22Rv1 (cell line): ENCODE measurements around the gene KPNB1.

Experiments
- H3K27ac ChIP-seq: fragments of 450-650 bp; 2 replicates; pipeline ENCODE4 v1.5.1; 2017
- ZFX ChIP-seq: fragments of 450-650 bp; IDR thresholded peaks from 2 replicates; pipeline ENCODE4 v1.6.1; 2017; ENCODE audit warnings: antibody characterized with exemption, borderline replicate concordance
- TF ChIP-seq, protein P1 (sequence below): fragments of 450-650 bp; IDR thresholded peaks from 2 replicates; pipeline ENCODE4 v1.5.1; 2017; ENCODE audit warnings: mild to moderate bottlenecking

Gene KPNB1

DNA sequence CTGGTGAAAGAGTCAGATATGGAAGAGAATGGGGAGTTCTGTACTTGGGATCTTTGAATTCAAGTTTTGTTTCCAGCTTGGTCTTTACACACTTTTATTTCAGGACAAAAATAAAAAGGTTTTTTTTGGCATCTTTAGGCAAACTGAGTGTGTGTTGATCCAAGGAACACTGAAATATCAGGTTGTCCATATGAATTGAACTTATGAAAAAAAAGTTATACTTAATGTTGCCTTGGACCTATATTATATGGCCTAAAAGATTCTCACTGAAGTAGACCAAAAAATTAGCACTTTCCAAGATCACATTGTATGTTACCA lies 14.9 kb downstream of the KPNB1 start:
- TF ChIP-seq ZFX: no peak
- TF ChIP-seq, protein P1, sequence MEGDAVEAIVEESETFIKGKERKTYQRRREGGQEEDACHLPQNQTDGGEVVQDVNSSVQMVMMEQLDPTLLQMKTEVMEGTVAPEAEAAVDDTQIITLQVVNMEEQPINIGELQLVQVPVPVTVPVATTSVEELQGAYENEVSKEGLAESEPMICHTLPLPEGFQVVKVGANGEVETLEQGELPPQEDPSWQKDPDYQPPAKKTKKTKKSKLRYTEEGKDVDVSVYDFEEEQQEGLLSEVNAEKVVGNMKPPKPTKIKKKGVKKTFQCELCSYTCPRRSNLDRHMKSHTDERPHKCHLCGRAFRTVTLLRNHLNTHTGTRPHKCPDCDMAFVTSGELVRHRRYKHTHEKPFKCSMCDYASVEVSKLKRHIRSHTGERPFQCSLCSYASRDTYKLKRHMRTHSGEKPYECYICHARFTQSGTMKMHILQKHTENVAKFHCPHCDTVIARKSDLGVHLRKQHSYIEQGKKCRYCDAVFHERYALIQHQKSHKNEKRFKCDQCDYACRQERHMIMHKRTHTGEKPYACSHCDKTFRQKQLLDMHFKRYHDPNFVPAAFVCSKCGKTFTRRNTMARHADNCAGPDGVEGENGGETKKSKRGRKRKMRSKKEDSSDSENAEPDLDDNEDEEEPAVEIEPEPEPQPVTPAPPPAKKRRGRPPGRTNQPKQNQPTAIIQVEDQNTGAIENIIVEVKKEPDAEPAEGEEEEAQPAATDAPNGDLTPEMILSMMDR: peak; percentile 49
- H3K27ac ChIP-seq: no peak overlapping the region

DNA sequence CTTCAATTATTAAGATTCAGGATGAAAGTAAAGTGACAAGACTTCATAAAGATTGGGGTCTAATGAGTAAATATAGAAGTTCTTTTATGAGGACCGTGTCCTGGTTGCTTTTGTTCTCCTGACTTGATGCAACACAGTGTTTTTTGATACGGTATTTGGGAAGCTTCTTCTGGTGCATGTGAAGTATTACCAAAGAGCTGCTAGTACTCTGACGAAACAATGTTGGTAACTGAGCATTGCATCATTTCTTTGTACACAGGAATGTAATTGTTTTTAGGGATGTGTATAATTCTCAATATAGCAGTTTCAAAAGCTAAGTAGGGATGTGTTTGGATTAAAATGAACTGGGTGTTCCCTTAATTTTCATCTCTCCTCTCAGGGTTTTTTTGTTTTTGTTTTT lies 15.9 kb downstream of the KPNB1 start:
- H3K27ac ChIP-seq: no peak overlapping the region
- TF ChIP-seq, protein P1: no peak
- no peak for TF ChIP-seq ZFX

DNA sequence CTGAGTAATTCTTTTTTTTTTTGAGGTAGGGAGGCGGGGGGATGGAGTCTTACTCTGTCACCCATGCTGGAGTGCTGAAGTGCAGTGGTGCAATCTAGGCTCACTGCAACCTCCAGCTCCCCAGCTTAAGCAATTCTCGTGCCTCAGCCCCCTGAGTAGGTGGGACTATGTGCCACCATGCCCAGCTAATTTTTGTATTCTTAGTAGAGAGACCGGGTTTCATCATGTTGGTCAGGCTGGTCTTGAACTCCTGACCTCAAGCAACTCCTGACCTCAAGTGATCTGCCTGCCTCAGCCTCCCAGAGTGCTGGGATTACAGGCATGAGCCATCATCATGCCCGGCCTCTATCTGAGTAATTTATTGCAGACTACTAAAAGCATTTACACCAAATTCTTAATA lies 19.4 kb downstream of the KPNB1 start:
- no peak for TF ChIP-seq ZFX
- TF ChIP-seq, protein P1: no peak
- no peak overlapping the region; the same call in 1 of the 2 replicates for H3K27ac ChIP-seq

DNA sequence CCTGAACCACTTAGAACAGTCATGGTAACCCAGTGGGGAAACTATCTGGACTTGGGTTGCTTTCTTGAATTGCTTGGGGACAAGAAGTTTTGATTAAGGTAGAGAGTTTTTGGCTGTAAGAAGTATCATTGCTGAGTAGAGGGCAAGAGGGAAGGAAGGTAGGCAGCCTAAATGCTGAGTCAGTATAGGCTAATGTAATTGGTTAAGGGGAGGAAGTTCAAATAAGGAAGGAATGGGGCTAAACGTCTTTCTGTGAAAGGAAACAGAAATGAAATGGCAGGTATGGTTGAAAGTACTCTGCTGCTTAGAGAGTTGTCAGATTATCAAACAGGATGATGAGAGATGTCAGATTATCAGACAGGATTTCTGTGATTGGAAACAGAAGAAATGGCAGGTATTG lies 20.3 kb downstream of the KPNB1 start:
- H3K27ac ChIP-seq: peak overlapping the region; percentile 24
- TF ChIP-seq ZFX: no peak
- TF ChIP-seq, protein P1: no peak

DNA sequence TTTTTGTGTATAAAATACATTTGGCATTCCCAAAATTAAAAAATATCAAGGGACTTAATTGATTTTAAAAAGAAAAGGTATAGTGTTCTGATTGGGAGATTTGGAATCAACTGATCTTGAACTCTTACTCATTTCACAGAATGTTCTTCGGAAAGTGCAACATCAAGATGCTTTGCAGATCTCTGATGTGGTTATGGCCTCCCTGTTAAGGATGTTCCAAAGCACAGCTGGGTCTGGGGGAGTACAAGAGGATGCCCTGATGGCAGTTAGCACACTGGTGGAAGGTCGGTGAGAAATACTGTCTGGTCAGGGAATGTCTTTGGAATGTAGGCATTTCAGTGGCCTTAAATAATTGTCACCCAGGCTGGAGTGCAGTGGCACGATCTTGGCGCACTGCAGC lies 24.8 kb downstream of the KPNB1 start:
- no peak overlapping the region for H3K27ac ChIP-seq
- TF ChIP-seq, protein P1: no peak
- TF ChIP-seq ZFX: no peak

DNA sequence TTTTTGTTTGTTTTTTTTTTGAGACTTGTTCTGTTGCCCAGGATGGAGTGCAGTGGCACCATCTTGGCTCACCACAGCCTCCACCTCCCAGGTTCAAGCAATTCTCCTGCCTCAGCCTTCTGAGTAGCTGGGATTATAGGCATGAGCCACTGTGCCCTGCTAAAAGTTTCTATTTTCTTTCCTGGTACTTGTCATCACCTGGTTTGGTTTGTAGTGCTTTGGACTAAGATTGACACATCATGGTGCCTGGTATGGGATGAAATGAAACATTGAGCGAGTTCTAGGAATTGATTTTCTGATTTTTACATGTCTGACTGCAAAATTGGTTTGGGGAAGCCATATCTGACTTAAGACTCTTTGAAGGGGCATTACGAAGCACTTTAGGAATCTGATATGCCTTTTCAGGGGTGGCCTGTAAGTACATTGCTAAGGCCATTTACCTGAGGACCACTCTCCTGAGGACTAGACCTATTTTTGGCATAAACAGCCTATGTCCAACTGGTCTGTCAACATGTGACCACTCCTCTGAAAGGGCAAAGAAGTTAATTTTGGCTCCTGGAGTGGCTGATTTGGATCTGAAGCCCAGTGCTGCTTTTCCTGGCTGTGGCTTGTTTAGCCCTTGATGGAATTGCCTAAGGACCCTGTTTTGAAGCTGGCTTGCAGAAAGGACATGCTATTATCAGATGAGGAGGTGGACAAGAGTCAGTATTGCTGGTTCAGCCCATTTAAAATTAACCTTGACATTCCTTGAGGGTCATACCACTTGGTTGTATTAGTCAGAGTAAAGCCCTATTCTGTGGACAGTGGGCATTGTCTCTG lies 25.9 kb downstream of the KPNB1 start:
- TF ChIP-seq ZFX: no peak
- TF ChIP-seq, protein P1: no peak
- peak overlapping the region; percentile 33 for H3K27ac ChIP-seq

DNA sequence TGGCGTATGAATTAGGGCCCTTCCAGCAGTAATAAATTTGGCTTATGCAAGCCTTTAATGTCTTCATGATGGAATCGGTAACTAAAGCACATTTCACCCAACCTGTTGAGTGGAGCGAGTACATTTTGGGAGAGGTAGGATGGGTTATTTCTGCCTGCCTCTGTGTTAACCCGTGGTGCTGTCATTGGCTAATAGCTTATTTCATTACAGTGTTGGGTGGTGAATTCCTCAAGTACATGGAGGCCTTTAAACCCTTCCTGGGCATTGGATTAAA lies 26.4 kb downstream of the KPNB1 start:
- TF ChIP-seq ZFX: no peak
- TF ChIP-seq, protein P1: no peak
- peak overlapping the region; percentile 33 for H3K27ac ChIP-seq
